ENCODE data around the gene RNF213. TPM values are rescaled to one million over a fixed set of nuclear protein-coding genes. Genes with fewer than 3 reads are reported as not detected.

RNF213 gene
- total RNA-seq, 1 donor: 134 TPM

DNA sequence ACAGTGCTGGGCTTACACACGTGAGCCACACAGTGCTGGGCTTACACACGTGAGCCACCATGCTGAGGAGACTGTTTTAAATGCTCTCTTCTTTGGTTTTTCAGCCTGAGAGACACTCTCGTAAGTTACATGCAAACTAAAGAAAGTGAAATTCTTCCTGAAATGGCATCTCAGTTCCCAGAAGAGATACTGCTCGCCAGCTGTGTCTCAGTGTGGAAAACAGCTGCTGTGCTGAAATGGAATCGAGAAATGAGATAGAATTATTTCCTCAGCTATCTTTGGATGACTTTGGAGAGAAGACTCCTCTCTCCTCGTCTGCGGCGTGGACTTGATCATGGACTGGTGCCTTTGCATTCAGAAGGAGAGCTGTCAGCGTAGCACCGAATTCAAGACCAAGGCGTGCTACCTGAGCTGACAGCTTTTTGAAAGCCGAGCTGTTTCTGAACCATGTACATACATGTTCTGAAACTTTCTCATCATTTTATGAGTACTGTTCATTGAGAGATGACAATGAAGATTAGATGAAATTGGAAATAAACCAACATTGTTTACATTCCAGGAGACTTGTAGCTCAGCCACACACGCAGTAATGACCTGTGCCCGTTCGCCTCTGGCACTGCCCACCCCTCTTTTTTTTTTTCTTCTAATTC lies 132.7 kb downstream of the RNF213 start:
- H3K79me2 ChIP-seq (ENCODE audit: insufficient read depth, low read length): no peaks in the 10 kb centered on the region
- H3K27me3 ChIP-seq (ENCODE audit: insufficient read depth, low read length): no peaks in the 10 kb centered on the region
- no peak overlapping the region for H2AFZ ChIP-seq (ENCODE audit: low read length)
- H3K36me3 ChIP-seq (ENCODE audit: insufficient read depth, low read length): peaks cover 58% of the 10 kb centered on the region
- peaks cover 11% of the 10 kb centered on the region for H4K20me1 ChIP-seq (ENCODE audit: insufficient read depth, low read length)
- no peaks in the 10 kb centered on the region for H3K4me1 ChIP-seq (ENCODE audit: insufficient read depth, low read length)
- no peaks in the 10 kb centered on the region for H3K9me3 ChIP-seq (ENCODE audit: low read depth, low read length)
- no peak for DNase-seq (ENCODE audit: insufficient read length, low spot score, missing footprints)
- no peak overlapping the region for H3K4me2 ChIP-seq (ENCODE audit: insufficient read depth, low read length)
- no peak overlapping the region for H3K27ac ChIP-seq (ENCODE audit: low read depth, low read length)
- H3K4me3 ChIP-seq (ENCODE audit: insufficient read depth, low read length): no peak overlapping the region
- TF ChIP-seq CTCF (IDR thresholded peaks at IDR 0.05; ENCODE audit: extremely low read depth, low read depth, low read length): no peak

GRCh38 chr17:80393961-80394360 lies 133.3 kb downstream of the RNF213 start:
- no peak overlapping the region for H3K27ac ChIP-seq (ENCODE audit: low read depth, low read length)
- H3K4me1 ChIP-seq (ENCODE audit: insufficient read depth, low read length): no peaks in the 10 kb centered on the region
- no peaks in the 10 kb centered on the region for H3K9me3 ChIP-seq (ENCODE audit: low read depth, low read length)
- H3K27me3 ChIP-seq (ENCODE audit: insufficient read depth, low read length): no peaks in the 10 kb centered on the region
- peak; percentile 23 for DNase-seq (ENCODE audit: insufficient read length, low spot score, missing footprints)
- H2AFZ ChIP-seq (ENCODE audit: low read length): no peak overlapping the region
- TF ChIP-seq CTCF (IDR thresholded peaks at IDR 0.05; ENCODE audit: extremely low read depth, low read depth, low read length): no peak
- no peaks in the 10 kb centered on the region for H3K79me2 ChIP-seq (ENCODE audit: insufficient read depth, low read length)
- H4K20me1 ChIP-seq (ENCODE audit: insufficient read depth, low read length): peaks cover 11% of the 10 kb centered on the region
- no peak overlapping the region for H3K4me2 ChIP-seq (ENCODE audit: insufficient read depth, low read length)
- H3K36me3 ChIP-seq (ENCODE audit: insufficient read depth, low read length): peaks cover 52% of the 10 kb centered on the region
- H3K4me3 ChIP-seq (ENCODE audit: insufficient read depth, low read length): no peak overlapping the region

- TF ChIP-seq CTCF (IDR thresholded peaks at IDR 0.05; ENCODE audit: extremely low read depth, low read depth, low read length): no peak
- no peak overlapping the region for H3K4me3 ChIP-seq (ENCODE audit: insufficient read depth, low read length)
- peaks cover 11% of the 10 kb centered on the region for H4K20me1 ChIP-seq (ENCODE audit: insufficient read depth, low read length)
- H3K4me2 ChIP-seq (ENCODE audit: insufficient read depth, low read length): no peak overlapping the region
- H2AFZ ChIP-seq (ENCODE audit: low read length): no peak overlapping the region
- no peaks in the 10 kb centered on the region for H3K79me2 ChIP-seq (ENCODE audit: insufficient read depth, low read length)
- H3K27me3 ChIP-seq (ENCODE audit: insufficient read depth, low read length): no peaks in the 10 kb centered on the region
- peak; percentile 27 for DNase-seq (ENCODE audit: insufficient read length, low spot score, missing footprints)
- H3K9me3 ChIP-seq (ENCODE audit: low read depth, low read length): no peaks in the 10 kb centered on the region
- no peak overlapping the region for H3K27ac ChIP-seq (ENCODE audit: low read depth, low read length)
- peaks cover 45% of the 10 kb centered on the region for H3K36me3 ChIP-seq (ENCODE audit: insufficient read depth, low read length)
- no peaks in the 10 kb centered on the region for H3K4me1 ChIP-seq (ENCODE audit: insufficient read depth, low read length)
Observed at GRCh38 chr17:80394629-80395216, 134.1 kb downstream of the RNF213 start.

- Histone ChIP-seq H3K9me3 (ENCODE audit: low read depth, low read length) (no peaks in the 10 kb centered on the region), H3K27ac (ENCODE audit: low read depth, low read length) (no peak overlapping the region), H2AFZ (ENCODE audit: low read length) (no peak overlapping the region), H4K20me1 (ENCODE audit: insufficient read depth, low read length) (peaks cover 11% of the 10 kb centered on the region), H3K4me2 (ENCODE audit: insufficient read depth, low read length) (no peak overlapping the region), H3K27me3 (ENCODE audit: insufficient read depth, low read length) (no peaks in the 10 kb centered on the region), H3K4me1 (ENCODE audit: insufficient read depth, low read length) (no peaks in the 10 kb centered on the region), H3K79me2 (ENCODE audit: insufficient read depth, low read length) (no peaks in the 10 kb centered on the region), H3K36me3 (ENCODE audit: insufficient read depth, low read length) (peaks cover 38% of the 10 kb centered on the region), H3K4me3 (ENCODE audit: insufficient read depth, low read length) (no peak overlapping the region)
- no peak for DNase-seq (ENCODE audit: insufficient read length, low spot score, missing footprints)
- TF ChIP-seq CTCF (IDR thresholded peaks at IDR 0.05; ENCODE audit: extremely low read depth, low read depth, low read length): no peak
Observed at GRCh38 chr17:80395402-80396151, 134.9 kb downstream of the RNF213 start.
